GM23248 (cell line): ENCODE results near the gene SMPD3. TPM values are rescaled to one million over a fixed set of nuclear protein-coding genes. Genes with fewer than 3 reads are reported as not detected.

Experiments
- DNase-seq: peaks from one replicate; pipeline ENCODE4 v3.0.0-alpha.2; 2015
- H2AFZ ChIP-seq: fragments of 200-600 bp; sonication (generic); 2 replicates; pipeline ENCODE4 v1.6.1; 2016; ENCODE audit warnings: antibody characterized with exemption
- H3F3A ChIP-seq: fragments of 200-600 bp; sonication (generic); 2 replicates; pipeline ENCODE4 v1.6.1; 2016; ENCODE audit warnings: mild to moderate bottlenecking, antibody characterized with exemption, mixed run types; ENCODE audit not compliant: insufficient read depth
- H3K27ac ChIP-seq: fragments of 200-600 bp; sonication (generic); 2 replicates; pipeline ENCODE4 v1.5.1; 2016; ENCODE audit warnings: mild to moderate bottlenecking
- H3K27me3 ChIP-seq: fragments of 200-600 bp; sonication (generic); replicated peaks from 2 replicates; pipeline ENCODE4 v1.6.1; 2016; ENCODE audit warnings: mild to moderate bottlenecking; ENCODE audit not compliant: insufficient read depth
- H3K36me3 ChIP-seq: fragments of 200-600 bp; sonication (generic); 2 replicates; pipeline ENCODE4 v1.6.1; 2016; ENCODE audit warnings: low read depth, mild to moderate bottlenecking
- H3K4me1 ChIP-seq: fragments of 200-600 bp; sonication (generic); 2 replicates; pipeline ENCODE4 v1.6.1; 2016; ENCODE audit warnings: mild to moderate bottlenecking; ENCODE audit not compliant: insufficient read depth
- H3K4me2 ChIP-seq: fragments of 200-600 bp; sonication (generic); one replicate; pipeline ENCODE4 v1.6.1; 2016; ENCODE audit warnings: mild to moderate bottlenecking; ENCODE audit not compliant: unreplicated experiment
- H3K4me3 ChIP-seq: fragments of 200-600 bp; sonication (generic); 2 replicates; pipeline ENCODE4 v1.5.1; 2016; ENCODE audit warnings: mild to moderate bottlenecking
- H3K79me2 ChIP-seq: fragments of 200-600 bp; sonication (generic); 2 replicates; pipeline ENCODE4 v1.6.1; 2016; ENCODE audit warnings: mild to moderate bottlenecking; ENCODE audit not compliant: insufficient read depth
- H3K9ac ChIP-seq: fragments of 200-600 bp; sonication (generic); 2 replicates; pipeline ENCODE4 v1.6.1; 2016; ENCODE audit warnings: mild to moderate bottlenecking
- H3K9me2 ChIP-seq: fragments of 200-600 bp; sonication (generic); 2 replicates; pipeline ENCODE4 v1.6.1; 2016; ENCODE audit warnings: mixed run types, mild to moderate bottlenecking, moderate library complexity; ENCODE audit not compliant: insufficient read depth
- H3K9me3 ChIP-seq: fragments of 200-600 bp; sonication (generic); one replicate; pipeline ENCODE4 v1.6.1; 2017; ENCODE audit warnings: low read depth
- H4K20me1 ChIP-seq: fragments of 200-600 bp; sonication (generic); 2 replicates; pipeline ENCODE4 v1.6.0; 2016; ENCODE audit not compliant: insufficient read depth
- EZH2 ChIP-seq: fragments of 200-600 bp; sonication (generic); IDR thresholded peaks from 2 replicates; pipeline ENCODE4 v1.6.1; 2018; ENCODE audit warnings: antibody characterized with exemption, mild to moderate bottlenecking; ENCODE audit not compliant: insufficient read depth, poor library complexity, severe bottlenecking
- EZH2phosphoT487 ChIP-seq: fragments of 200-600 bp; sonication (generic); IDR thresholded peaks from 2 replicates; pipeline ENCODE4 v1.6.1; 2018; ENCODE audit warnings: antibody characterized with exemption, moderate library complexity, mild to moderate bottlenecking, low read depth; ENCODE audit not compliant: insufficient read depth
- WGBS, 2 experiments: methylation state at CpG; one replicate each; pipeline ENCODE4 v1.1.6; 2015 to 2017; ENCODE audit warnings: low lambda C conversion rate in 2 of 2, low coverage in 1 of 2; ENCODE audit errors: missing lambda C conversion rate in 2 of 2; 5-methylcytosine and 5-hydroxymethylcytosine counted together
- in situ Hi-C: fragments of 300-500 bp; cut with MboI; formaldehyde crosslinking; loops from 2 replicates; pipeline ENCODE4 v1.15.0; 2020
- polyA plus RNA-seq: library from polyadenylated mRNA; unstranded; fragments of >200 nt; fragmentation: Nextera tagmentation; extraction: Ambion mirVana; gene quantifications from 2 replicates; pipeline ENCODE4 v1.2.1, GENCODE V29; 2016
- total RNA-seq: library from RNA; depleted of rRNA; stranded (reverse); fragments of >200 nt; shearing (Covaris generic); gene quantifications from 2 replicates; pipeline ENCODE4 v1.2.3, GENCODE V29; 2014

The SMPD3 gene
- total and polyA plus RNA-seq, 2 experiments from 2014 or later, result 0.24 to 0.32 TPM

DNA sequence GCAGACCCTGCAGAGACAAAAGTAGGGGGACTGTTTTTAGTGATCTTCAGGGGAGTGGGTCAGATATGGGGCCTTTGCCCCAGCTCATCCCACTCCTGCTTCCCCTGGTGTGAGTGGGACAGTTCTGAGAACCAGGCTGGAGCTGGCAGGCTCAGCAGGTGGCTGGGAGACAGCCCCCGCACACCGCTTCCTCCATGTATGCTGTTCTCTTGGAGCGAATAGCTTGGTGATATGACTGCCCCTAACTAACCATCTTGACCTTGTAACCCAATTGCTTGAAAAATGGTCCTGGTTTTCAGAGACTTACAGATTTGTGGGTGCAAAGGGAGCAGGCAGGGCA, 76.0 kb downstream of the SMPD3 start:
- in situ Hi-C loops, result no loop called here
- Histone ChIP-seq H3F3A (no peaks in the 10 kb centered on the region), H2AFZ (no peak overlapping the region), H3K79me2 (no peaks in the 10 kb centered on the region), H3K4me2 (no peak overlapping the region), H3K27me3 (no peaks in the 10 kb centered on the region), H3K9me2 (no peaks in the 10 kb centered on the region), H3K9ac (no peak overlapping the region), H3K9me3 (no peaks in the 10 kb centered on the region), H3K36me3 (no peaks in the 10 kb centered on the region), H4K20me1 (no peaks in the 10 kb centered on the region), H3K4me3 (no peak overlapping the region), H3K27ac (no peak overlapping the region), H3K4me1 (no peaks in the 10 kb centered on the region)
- 91 to 96% methylated on average over 3 of the region's 3 CpGs for WGBS, 2 experiments
- no peak for DNase-seq
- TF ChIP-seq EZH2phosphoT487 (no peak), EZH2 (no peak)

DNA sequence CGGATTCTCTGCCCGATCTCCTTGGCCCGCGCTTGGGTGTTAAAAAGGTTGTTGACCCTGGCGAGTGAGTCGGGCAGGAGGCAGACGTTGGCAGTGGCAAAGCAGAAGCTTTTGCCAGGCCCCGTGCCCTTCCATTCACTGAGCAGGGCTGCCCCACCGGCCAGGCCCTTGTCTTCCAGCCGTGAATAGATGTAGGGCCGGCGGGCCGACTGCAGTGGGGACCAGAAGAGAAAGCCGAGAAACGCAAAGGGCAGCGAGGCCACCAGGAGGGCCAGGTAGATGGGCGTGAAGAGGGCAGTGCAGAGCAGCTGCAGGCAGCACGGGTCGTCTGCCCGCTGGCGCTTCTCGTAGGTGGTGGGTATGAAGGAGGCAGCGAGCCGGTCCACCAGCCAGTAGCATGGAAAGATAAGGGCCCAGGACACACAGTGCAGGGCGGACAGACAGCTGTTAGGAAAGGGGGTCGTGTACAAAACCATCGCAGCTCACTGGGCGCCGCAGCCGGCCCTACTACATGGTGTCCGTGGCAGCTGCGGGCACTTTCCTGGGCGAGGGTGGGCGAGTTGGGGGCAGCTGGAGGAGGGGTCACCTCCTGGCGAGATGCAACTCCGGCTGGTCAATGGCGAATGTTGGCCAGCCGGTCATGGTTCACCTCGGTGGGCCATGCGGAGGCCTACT, 76.5 kb downstream of the SMPD3 start:
- no peak for TF ChIP-seq EZH2
- no peak for TF ChIP-seq EZH2phosphoT487
- Histone ChIP-seq H3F3A (no peaks in the 10 kb centered on the region), H3K4me1 (no peaks in the 10 kb centered on the region), H3K4me2 (no peak overlapping the region), H3K9ac (no peak overlapping the region), H4K20me1 (no peaks in the 10 kb centered on the region), H3K79me2 (no peaks in the 10 kb centered on the region), H3K27ac (no peak overlapping the region), H3K4me3 (no peak overlapping the region), H3K36me3 (no peaks in the 10 kb centered on the region), H3K9me3 (no peaks in the 10 kb centered on the region), H3K9me2 (no peaks in the 10 kb centered on the region), H2AFZ (no peak overlapping the region), H3K27me3 (no peaks in the 10 kb centered on the region)
- WGBS, 2 experiments, result 81 to 84% methylated on average over 38 to 40 of the region's 40 CpGs
- in situ Hi-C loops, result no loop called here
- DNase-seq, result no peak

DNA sequence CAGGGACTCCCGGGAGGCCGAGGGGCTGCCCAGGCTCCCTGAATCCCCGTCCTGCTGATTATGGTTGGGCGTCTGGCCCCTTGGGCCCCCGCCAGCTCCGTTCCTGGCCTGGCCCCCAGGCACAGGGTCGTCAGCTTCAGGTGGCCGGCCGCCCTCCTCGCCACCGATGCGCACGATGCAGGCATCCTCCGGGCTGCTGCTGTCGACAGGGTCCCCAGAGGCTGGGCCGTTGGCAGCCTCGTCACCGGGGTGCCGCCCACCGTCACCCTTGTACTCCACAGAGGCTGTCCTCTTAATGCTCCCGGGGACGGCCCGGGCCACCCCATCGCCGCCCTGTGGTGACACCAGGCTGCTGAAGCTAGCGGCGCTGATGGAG, 77.0 kb downstream of the SMPD3 start:
- no peaks in the 10 kb centered on the region for H4K20me1 ChIP-seq
- no peaks in the 10 kb centered on the region for H3K79me2 ChIP-seq
- in situ Hi-C loops, result no loop called here
- TF ChIP-seq EZH2 (no peak), EZH2phosphoT487 (no peak)
- no peak overlapping the region for H2AFZ ChIP-seq
- H3K27me3 ChIP-seq, result no peaks in the 10 kb centered on the region
- no peaks in the 10 kb centered on the region for H3K9me3 ChIP-seq
- no peak for DNase-seq
- no peak overlapping the region for H3K4me2 ChIP-seq
- H3K36me3 ChIP-seq, result no peaks in the 10 kb centered on the region
- H3K9ac ChIP-seq, result no peak overlapping the region
- no peaks in the 10 kb centered on the region for H3K9me2 ChIP-seq
- no peaks in the 10 kb centered on the region for H3K4me1 ChIP-seq
- H3K4me3 ChIP-seq, result no peak overlapping the region
- no peaks in the 10 kb centered on the region for H3F3A ChIP-seq
- 82 to 83% methylated on average over 22 to 27 of the region's 27 CpGs for WGBS, 2 experiments
- no peak overlapping the region for H3K27ac ChIP-seq

GRCh38 chr16:68370581-68371275, 77.6 kb downstream of the SMPD3 start:
- no peak for TF ChIP-seq EZH2
- no peak for TF ChIP-seq EZH2phosphoT487
- H3K27me3 ChIP-seq, result no peaks in the 10 kb centered on the region
- no peaks in the 10 kb centered on the region for H3K79me2 ChIP-seq
- no peak overlapping the region for H3K4me3 ChIP-seq
- no peaks in the 10 kb centered on the region for H3K36me3 ChIP-seq
- no peak for DNase-seq
- no peak overlapping the region for H2AFZ ChIP-seq
- no peaks in the 10 kb centered on the region for H3F3A ChIP-seq
- H3K4me1 ChIP-seq, result no peaks in the 10 kb centered on the region
- H3K9me3 ChIP-seq, result no peaks in the 10 kb centered on the region
- no peak overlapping the region for H3K27ac ChIP-seq
- in situ Hi-C loops, result no loop called here
- H4K20me1 ChIP-seq, result no peaks in the 10 kb centered on the region
- H3K9me2 ChIP-seq, result no peaks in the 10 kb centered on the region
- 82 to 83% methylated on average over 31 to 32 of the region's 32 CpGs for WGBS, 2 experiments
- H3K4me2 ChIP-seq, result no peak overlapping the region
- H3K9ac ChIP-seq, result no peak overlapping the region
